ENCODE results near the gene SLC12A2.

SLC12A2 gene

DNA sequence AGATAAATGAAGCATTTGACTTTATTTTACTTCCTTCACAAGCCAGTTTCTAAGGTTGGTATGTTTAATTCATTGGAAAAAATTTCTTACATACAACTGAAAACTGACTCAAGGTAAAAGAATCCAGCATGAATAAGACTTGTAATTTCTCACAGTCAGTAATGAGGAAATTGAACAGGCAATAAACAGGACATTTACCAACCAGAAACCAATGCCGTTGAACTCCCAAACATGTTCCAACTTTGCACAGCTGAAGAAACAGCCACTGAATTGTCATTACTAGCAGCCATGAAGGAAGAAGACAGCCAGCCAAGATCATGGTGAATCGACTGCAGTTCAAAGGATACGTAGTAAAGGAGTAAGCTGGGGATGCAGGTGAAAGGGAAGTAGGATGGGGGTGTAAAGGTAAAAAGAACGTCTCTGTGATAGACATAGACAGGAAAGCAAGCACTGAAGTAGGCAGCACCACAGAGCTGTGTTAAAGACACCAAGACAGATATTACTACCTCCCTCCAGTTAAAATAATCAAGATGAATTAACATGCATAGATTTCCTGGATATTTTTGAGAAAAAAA is 21.3 kb upstream of the SLC12A2 start:
- Histone ChIP-seq H3K9ac (ENCODE audit: low read length) (no peak overlapping the region), H2AFZ (ENCODE audit: insufficient read depth, low read length, poor library complexity) (no peak overlapping the region), H3K79me2 (ENCODE audit: control insufficient read depth, insufficient read depth, low read length, poor library complexity) (no peaks in the 10 kb centered on the region), H3K23ac (ENCODE audit: low read length) (no peak overlapping the region), H3K4me2 (ENCODE audit: low read length) (no peak overlapping the region), H4K91ac (ENCODE audit: low read depth, low read length) (no peak overlapping the region), H2BK5ac (ENCODE audit: low read depth, low read length, poor library complexity) (no peak overlapping the region), H3K79me1 (ENCODE audit: low read length) (no peaks in the 10 kb centered on the region), H3K36me3 (ENCODE audit: control insufficient read depth in 1 of 2, insufficient read depth in 2 of 2, low read length in 2 of 2) (no peaks in the 10 kb centered on the region), H2BK12ac (ENCODE audit: low read length) (no peak overlapping the region), H3K4me1 (ENCODE audit: control insufficient read depth in 1 of 2, insufficient read depth in 2 of 2, low read length in 2 of 2) (no peaks in the 10 kb centered on the region), H3K14ac (ENCODE audit: low read length) (no peak overlapping the region), H4K8ac (ENCODE audit: low read depth, low read length) (no peak overlapping the region), H3K4ac (ENCODE audit: low read depth, low read length) (no peak overlapping the region), H3K9me3 (ENCODE audit: insufficient read depth, low read depth, low read length) (no peaks in the 10 kb centered on the region), H3K27me3 (ENCODE audit: insufficient read depth, low read length) (no peaks in the 10 kb centered on the region), H2AK5ac (ENCODE audit: low read length) (no peak overlapping the region), H3K27ac (ENCODE audit: low read depth, low read length) (no peak overlapping the region), H2BK120ac (ENCODE audit: insufficient read depth, low read length, poor library complexity) (no peak overlapping the region), H3K18ac (ENCODE audit: low read length) (no peak overlapping the region), H3K4me3 (ENCODE audit: low read depth, low read length) (no peak overlapping the region), H4K12ac (ENCODE audit: low read depth, low read length) (no peak overlapping the region)
- peak in 1 of 2 donors; percentile 49 for DNase-seq
- WGBS (ENCODE audit: extremely low coverage, insufficient coverage, insufficient read length), result no CpG with 5 or more reads among the region's 4 CpGs

DNA sequence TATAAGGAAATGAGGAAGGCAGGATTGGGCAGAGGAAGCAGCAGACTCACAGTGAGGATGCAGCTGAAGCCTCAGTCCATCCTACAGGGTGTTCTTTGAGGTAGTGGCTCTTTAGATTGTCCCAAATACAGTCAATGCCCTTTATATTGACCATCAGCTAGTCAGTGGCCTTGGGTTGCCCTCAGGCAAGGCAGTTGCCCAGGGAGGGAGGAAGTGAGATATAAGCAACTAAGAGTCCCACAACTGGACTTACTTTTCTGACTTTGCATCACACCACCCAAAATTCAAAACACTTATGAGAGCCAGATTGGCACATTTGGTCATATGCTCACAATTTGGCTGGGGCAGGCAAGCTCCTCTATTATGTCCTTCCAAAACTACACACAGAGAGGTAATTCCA is 9.4 kb upstream of the SLC12A2 start:
- no peak overlapping the region for H3K4ac ChIP-seq (ENCODE audit: low read depth, low read length)
- H4K12ac ChIP-seq (ENCODE audit: low read depth, low read length), result no peak overlapping the region
- no peak for DNase-seq
- no peak overlapping the region for H3K27ac ChIP-seq (ENCODE audit: low read depth, low read length)
- no peaks in the 10 kb centered on the region for H3K79me2 ChIP-seq (ENCODE audit: control insufficient read depth, insufficient read depth, low read length, poor library complexity)
- no peak overlapping the region for H3K4me3 ChIP-seq (ENCODE audit: low read depth, low read length)
- no peak overlapping the region for H4K91ac ChIP-seq (ENCODE audit: low read depth, low read length)
- H3K4me1 ChIP-seq (ENCODE audit: control insufficient read depth in 1 of 2, insufficient read depth in 2 of 2, low read length in 2 of 2), result no peaks in the 10 kb centered on the region
- H3K27me3 ChIP-seq (ENCODE audit: insufficient read depth, low read length), result no peaks in the 10 kb centered on the region
- H3K79me1 ChIP-seq (ENCODE audit: low read length), result no peaks in the 10 kb centered on the region
- no peak overlapping the region for H2BK5ac ChIP-seq (ENCODE audit: low read depth, low read length, poor library complexity)
- no peak overlapping the region for H3K4me2 ChIP-seq (ENCODE audit: low read length)
- H3K9me3 ChIP-seq (ENCODE audit: insufficient read depth, low read depth, low read length), result no peaks in the 10 kb centered on the region
- H3K14ac ChIP-seq (ENCODE audit: low read length), result no peak overlapping the region
- H2BK12ac ChIP-seq (ENCODE audit: low read length), result no peak overlapping the region
- no peak overlapping the region for H3K9ac ChIP-seq (ENCODE audit: low read length)
- H3K23ac ChIP-seq (ENCODE audit: low read length), result no peak overlapping the region
- H2BK120ac ChIP-seq (ENCODE audit: insufficient read depth, low read length, poor library complexity), result no peak overlapping the region
- H3K36me3 ChIP-seq (ENCODE audit: control insufficient read depth in 1 of 2, insufficient read depth in 2 of 2, low read length in 2 of 2), result no peaks in the 10 kb centered on the region
- no peak overlapping the region for H4K8ac ChIP-seq (ENCODE audit: low read depth, low read length)
- no peak overlapping the region for H3K18ac ChIP-seq (ENCODE audit: low read length)
- no peak overlapping the region for H2AFZ ChIP-seq (ENCODE audit: insufficient read depth, low read length, poor library complexity)
- H2AK5ac ChIP-seq (ENCODE audit: low read length), result no peak overlapping the region

DNA sequence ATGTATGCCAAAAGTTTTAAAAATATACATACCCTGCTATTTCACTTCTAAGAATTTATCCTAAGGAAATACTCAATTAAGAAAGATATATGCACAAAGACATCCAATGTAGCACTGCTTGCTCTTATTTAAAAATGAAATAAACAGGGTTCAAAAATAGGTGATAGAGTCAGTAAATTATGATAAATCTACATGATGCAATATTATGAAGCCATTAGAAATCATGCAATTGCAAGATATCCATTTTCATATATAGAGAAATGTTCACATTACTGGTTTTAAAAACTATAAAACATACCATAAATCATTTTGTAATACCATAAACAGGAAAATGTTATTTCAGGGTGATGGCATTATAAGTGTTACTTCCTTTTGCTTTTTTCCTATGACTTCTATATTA is 8.6 kb upstream of the SLC12A2 start:
- no peak overlapping the region for H2AK5ac ChIP-seq (ENCODE audit: low read length)
- no peaks in the 10 kb centered on the region for H3K27me3 ChIP-seq (ENCODE audit: insufficient read depth, low read length)
- no peak overlapping the region for H3K23ac ChIP-seq (ENCODE audit: low read length)
- H3K4me1 ChIP-seq (ENCODE audit: control insufficient read depth in 1 of 2, insufficient read depth in 2 of 2, low read length in 2 of 2), result no peaks in the 10 kb centered on the region
- H3K9me3 ChIP-seq (ENCODE audit: insufficient read depth, low read depth, low read length), result no peaks in the 10 kb centered on the region
- no peak overlapping the region for H2BK120ac ChIP-seq (ENCODE audit: insufficient read depth, low read length, poor library complexity)
- no peak for DNase-seq
- H4K91ac ChIP-seq (ENCODE audit: low read depth, low read length), result no peak overlapping the region
- H3K9ac ChIP-seq (ENCODE audit: low read length), result no peak overlapping the region
- no peak overlapping the region for H4K12ac ChIP-seq (ENCODE audit: low read depth, low read length)
- H3K79me2 ChIP-seq (ENCODE audit: control insufficient read depth, insufficient read depth, low read length, poor library complexity), result no peaks in the 10 kb centered on the region
- H3K14ac ChIP-seq (ENCODE audit: low read length), result no peak overlapping the region
- H3K4me3 ChIP-seq (ENCODE audit: low read depth, low read length), result no peak overlapping the region
- H3K27ac ChIP-seq (ENCODE audit: low read depth, low read length), result no peak overlapping the region
- H2AFZ ChIP-seq (ENCODE audit: insufficient read depth, low read length, poor library complexity), result no peak overlapping the region
- no peaks in the 10 kb centered on the region for H3K36me3 ChIP-seq (ENCODE audit: control insufficient read depth in 1 of 2, insufficient read depth in 2 of 2, low read length in 2 of 2)
- no peak overlapping the region for H3K4me2 ChIP-seq (ENCODE audit: low read length)
- H3K4ac ChIP-seq (ENCODE audit: low read depth, low read length), result no peak overlapping the region
- H2BK5ac ChIP-seq (ENCODE audit: low read depth, low read length, poor library complexity), result no peak overlapping the region
- H2BK12ac ChIP-seq (ENCODE audit: low read length), result no peak overlapping the region
- H4K8ac ChIP-seq (ENCODE audit: low read depth, low read length), result no peak overlapping the region
- H3K79me1 ChIP-seq (ENCODE audit: low read length), result no peaks in the 10 kb centered on the region
- no peak overlapping the region for H3K18ac ChIP-seq (ENCODE audit: low read length)

DNA sequence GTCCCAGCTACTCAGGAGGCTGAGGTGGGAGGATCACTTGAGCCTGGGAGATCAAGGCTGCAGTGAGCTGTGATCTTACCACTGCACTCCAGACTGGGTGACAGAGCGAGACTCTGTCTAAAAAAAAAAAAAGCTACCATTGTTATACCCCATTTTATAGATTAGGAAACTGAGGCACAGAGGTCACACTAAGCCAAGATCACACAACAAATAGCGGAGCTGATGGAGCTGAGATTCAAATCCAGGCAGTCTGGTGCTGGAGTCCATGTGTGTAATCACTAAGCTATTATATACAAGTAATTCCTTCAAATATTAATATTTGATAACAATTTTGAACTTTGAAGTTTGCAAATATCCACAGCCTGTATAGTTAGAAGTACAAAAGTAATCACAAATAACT is 6.0 kb upstream of the SLC12A2 start:
- no peak overlapping the region for H3K4me3 ChIP-seq (ENCODE audit: low read depth, low read length)
- H2BK120ac ChIP-seq (ENCODE audit: insufficient read depth, low read length, poor library complexity), result no peak overlapping the region
- H3K36me3 ChIP-seq (ENCODE audit: control insufficient read depth in 1 of 2, insufficient read depth in 2 of 2, low read length in 2 of 2), result no peaks in the 10 kb centered on the region
- H2BK12ac ChIP-seq (ENCODE audit: low read length), result no peak overlapping the region
- DNase-seq, result no peak
- no peak overlapping the region for H3K23ac ChIP-seq (ENCODE audit: low read length)
- no peak overlapping the region for H2AK5ac ChIP-seq (ENCODE audit: low read length)
- H3K27me3 ChIP-seq (ENCODE audit: insufficient read depth, low read length), result no peaks in the 10 kb centered on the region
- no peaks in the 10 kb centered on the region for H3K4me1 ChIP-seq (ENCODE audit: control insufficient read depth in 1 of 2, insufficient read depth in 2 of 2, low read length in 2 of 2)
- H3K79me2 ChIP-seq (ENCODE audit: control insufficient read depth, insufficient read depth, low read length, poor library complexity), result no peaks in the 10 kb centered on the region
- H4K8ac ChIP-seq (ENCODE audit: low read depth, low read length), result no peak overlapping the region
- H4K91ac ChIP-seq (ENCODE audit: low read depth, low read length), result no peak overlapping the region
- H2AFZ ChIP-seq (ENCODE audit: insufficient read depth, low read length, poor library complexity), result no peak overlapping the region
- no peak overlapping the region for H3K18ac ChIP-seq (ENCODE audit: low read length)
- no peaks in the 10 kb centered on the region for H3K79me1 ChIP-seq (ENCODE audit: low read length)
- H3K14ac ChIP-seq (ENCODE audit: low read length), result no peak overlapping the region
- WGBS (ENCODE audit: extremely low coverage, insufficient coverage, insufficient read length), result no CpG with 5 or more reads among the region's 2 CpGs
- H3K9me3 ChIP-seq (ENCODE audit: insufficient read depth, low read depth, low read length), result no peaks in the 10 kb centered on the region
- no peak overlapping the region for H3K4ac ChIP-seq (ENCODE audit: low read depth, low read length)
- H3K27ac ChIP-seq (ENCODE audit: low read depth, low read length), result no peak overlapping the region
- H4K12ac ChIP-seq (ENCODE audit: low read depth, low read length), result no peak overlapping the region
- no peak overlapping the region for H3K9ac ChIP-seq (ENCODE audit: low read length)
- no peak overlapping the region for H3K4me2 ChIP-seq (ENCODE audit: low read length)
- H2BK5ac ChIP-seq (ENCODE audit: low read depth, low read length, poor library complexity), result no peak overlapping the region
